GM19438 (cell line): ENCODE measurements around the gene CATSPERD.

Source experiments
- ATAC-seq: cut with Tn5 transposase; IDR thresholded peaks from one replicate; pipeline ENCODE4 v1.9.1; 2021; ENCODE audit warnings: low read depth; ENCODE audit not compliant: unreplicated experiment

CATSPERD gene

DNA sequence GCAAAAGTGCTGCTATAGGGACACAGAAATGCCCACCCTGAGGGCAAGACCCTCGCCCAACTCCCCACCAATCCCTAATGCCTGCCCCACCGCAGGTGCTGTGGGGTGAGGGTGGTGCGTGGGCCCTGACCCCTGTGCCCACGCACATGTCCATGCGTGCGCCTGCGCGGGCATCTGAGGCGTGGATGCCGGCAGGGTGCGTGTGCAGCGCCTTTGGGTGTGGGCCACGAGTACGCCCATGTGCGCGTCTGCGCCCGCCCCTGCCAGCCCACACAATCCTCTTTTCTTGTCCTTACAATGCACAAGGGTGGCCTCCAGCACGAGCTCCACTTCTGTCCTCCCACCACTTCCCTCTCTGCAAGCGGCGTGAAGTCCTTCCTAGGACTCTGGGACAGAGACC lies 104.7 kb downstream of the CATSPERD start:
- no peak for ATAC-seq

DNA sequence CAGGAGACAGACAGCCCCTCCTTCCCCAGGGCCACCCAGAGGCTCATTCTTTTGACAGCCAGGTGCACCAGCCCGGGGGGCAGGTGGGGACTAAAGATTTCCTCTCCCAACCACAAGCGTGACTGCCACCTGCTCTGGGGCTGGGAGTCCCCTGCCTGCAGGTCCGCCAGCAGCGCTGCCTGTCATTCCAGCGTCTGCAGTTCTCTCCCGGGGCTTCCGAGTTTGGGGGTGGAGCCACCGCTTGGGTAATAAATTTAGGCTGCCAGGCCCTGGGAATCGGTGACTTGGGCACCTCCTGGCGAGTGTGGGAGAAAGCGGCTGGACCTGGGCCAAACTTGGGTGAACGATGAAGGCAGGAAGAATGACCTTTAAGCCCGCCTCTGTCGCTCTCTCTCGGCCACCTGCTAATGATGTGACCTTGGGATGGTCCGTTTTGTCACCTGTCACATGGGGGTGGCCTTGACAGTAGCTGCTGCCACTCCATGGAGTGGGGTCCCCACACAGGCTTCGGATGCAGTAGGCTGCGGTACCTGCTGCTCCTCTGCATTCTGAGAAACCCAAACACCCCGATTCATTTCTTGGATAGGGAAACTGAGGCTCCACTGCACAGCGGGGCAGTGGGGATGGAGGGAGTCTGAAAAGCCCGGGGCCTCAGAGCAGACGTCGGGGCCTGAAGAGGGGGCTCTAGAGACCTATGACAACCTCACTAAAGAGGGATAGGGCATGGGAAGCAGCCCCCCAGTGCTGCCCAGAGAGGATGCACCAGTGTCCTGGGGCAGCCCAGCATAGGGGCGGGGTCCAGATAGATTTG lies 106.3 kb downstream of the CATSPERD start:
- no peak for ATAC-seq

DNA sequence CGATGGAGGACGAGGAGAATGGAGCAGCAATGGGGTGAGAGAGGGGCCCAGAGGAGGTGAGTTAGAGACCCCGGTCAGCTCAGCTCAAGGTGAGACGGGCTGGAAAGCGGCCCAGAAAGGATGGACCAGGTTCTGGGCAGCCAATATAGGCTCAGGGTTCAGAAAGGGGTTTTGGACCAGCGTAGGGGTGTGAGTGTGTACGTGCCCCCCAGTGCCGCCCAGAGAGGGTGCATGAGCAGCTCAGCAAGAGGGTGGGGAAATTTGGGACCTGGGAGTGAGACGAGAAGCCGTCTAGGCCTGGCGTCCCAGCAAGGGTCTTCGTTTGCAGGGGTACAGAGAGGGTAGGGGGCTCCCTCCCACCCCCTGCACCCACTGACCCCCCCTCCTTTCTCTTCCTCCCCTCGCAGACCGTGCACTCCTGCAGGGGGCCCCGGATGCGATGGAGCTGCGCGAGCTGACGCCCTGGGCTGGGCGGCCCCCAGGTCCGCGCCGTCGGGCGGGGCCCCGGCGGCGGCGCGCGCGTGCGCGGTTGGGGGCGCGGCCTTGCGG lies 107.0 kb downstream of the CATSPERD start:
- ATAC-seq = no peak

DNA sequence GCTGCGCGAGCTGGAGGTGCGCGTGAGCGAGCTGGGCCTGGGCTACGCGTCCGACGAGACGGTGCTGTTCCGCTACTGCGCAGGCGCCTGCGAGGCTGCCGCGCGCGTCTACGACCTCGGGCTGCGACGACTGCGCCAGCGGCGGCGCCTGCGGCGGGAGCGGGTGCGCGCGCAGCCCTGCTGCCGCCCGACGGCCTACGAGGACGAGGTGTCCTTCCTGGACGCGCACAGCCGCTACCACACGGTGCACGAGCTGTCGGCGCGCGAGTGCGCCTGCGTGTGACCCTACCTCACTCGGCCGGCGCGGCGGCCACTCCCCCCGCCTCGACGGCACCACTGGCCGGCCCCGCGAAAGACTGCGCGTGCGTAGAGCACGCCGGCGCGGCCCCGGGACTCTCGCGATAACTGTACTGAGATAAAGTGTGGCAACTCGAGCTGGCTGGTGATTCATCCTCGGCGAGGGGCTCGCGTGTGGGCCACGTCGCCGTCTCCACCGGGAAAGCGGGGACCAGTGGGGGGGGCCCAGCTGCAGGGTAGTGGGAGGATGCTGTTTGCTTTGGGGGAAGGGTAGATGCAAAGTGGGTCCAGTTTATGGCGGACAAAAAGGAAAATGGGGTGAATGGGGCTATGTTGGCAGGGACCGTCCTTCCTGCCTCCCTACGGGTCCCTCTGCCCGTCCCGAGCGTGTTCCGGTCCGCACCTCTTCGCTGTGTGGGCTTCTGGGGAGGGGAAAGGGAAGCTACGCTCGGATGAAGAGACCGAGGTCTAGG lies 107.6 kb downstream of the CATSPERD start:
- ATAC-seq = peak; percentile 63
